Measurements from ENCODE around the gene SMCO2.

GRCh38 chr12:27399074-27399473 is 47.5 kb upstream of the SMCO2 start:
- TF ChIP-seq POLR2A (IDR thresholded peaks at IDR 0.05), result no peak
- TF ChIP-seq, protein P1, sequence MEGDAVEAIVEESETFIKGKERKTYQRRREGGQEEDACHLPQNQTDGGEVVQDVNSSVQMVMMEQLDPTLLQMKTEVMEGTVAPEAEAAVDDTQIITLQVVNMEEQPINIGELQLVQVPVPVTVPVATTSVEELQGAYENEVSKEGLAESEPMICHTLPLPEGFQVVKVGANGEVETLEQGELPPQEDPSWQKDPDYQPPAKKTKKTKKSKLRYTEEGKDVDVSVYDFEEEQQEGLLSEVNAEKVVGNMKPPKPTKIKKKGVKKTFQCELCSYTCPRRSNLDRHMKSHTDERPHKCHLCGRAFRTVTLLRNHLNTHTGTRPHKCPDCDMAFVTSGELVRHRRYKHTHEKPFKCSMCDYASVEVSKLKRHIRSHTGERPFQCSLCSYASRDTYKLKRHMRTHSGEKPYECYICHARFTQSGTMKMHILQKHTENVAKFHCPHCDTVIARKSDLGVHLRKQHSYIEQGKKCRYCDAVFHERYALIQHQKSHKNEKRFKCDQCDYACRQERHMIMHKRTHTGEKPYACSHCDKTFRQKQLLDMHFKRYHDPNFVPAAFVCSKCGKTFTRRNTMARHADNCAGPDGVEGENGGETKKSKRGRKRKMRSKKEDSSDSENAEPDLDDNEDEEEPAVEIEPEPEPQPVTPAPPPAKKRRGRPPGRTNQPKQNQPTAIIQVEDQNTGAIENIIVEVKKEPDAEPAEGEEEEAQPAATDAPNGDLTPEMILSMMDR (IDR thresholded peaks at IDR 0.05), result no peak

All from esophagus squamous epithelium (tissue), 4 donors.